ENCODE data around the gene DUSP16.
"Not testable (repeated sequence)": the region's sequence is repeated elsewhere in the genome, so short reads cannot be mapped to it uniquely, and the experiment has no call there.

The DUSP16 gene

GRCh38 chr12:12582895-12583303 lies 20.2 kb upstream of the DUSP16 start:
- no peak for DNase-seq

GRCh38 chr12:12582193-12582881 lies 19.7 kb upstream of the DUSP16 start:
- no peak for DNase-seq

- DNase-seq, result not testable (repeated sequence)
Measured at GRCh38 chr12:12580716-12581115, 18.1 kb upstream of the DUSP16 start.

GRCh38 chr12:12577786-12578185 lies 15.1 kb upstream of the DUSP16 start:
- no peak for DNase-seq

GRCh38 chr12:12572659-12573058 lies 10.0 kb upstream of the DUSP16 start:
- DNase-seq, result no peak

GRCh38 chr12:12565971-12566370 lies 3.3 kb upstream of the DUSP16 start:
- not testable (repeated sequence) for DNase-seq

- no peak for DNase-seq
Measured at GRCh38 chr12:12564911-12565310, 2.2 kb upstream of the DUSP16 start.

- DNase-seq, result no peak
Measured at GRCh38 chr12:12563290-12563928, 746 bp upstream of the DUSP16 start.

GRCh38 chr12:12562016-12562483 lies 613 bp downstream of the DUSP16 start:
- no peak for DNase-seq

GRCh38 chr12:12561371-12562015 lies 1.2 kb downstream of the DUSP16 start:
- DNase-seq, result no peak

- no peak for DNase-seq
Measured at GRCh38 chr12:12560587-12561370, 1.9 kb downstream of the DUSP16 start.

GRCh38 chr12:12559719-12560296 lies 2.9 kb downstream of the DUSP16 start:
- DNase-seq, result no peak

- no peak for DNase-seq
Measured at GRCh38 chr12:12558291-12558690, 4.4 kb downstream of the DUSP16 start.

- DNase-seq, result no peak
Measured at GRCh38 chr12:12557733-12558132, 4.9 kb downstream of the DUSP16 start.

- no peak for DNase-seq
Measured at GRCh38 chr12:12555656-12556055, 7.0 kb downstream of the DUSP16 start.

- no peak for DNase-seq
Measured at GRCh38 chr12:12553208-12553785, 9.4 kb downstream of the DUSP16 start.

- no peak for DNase-seq
Measured at GRCh38 chr12:12551115-12551514, 11.5 kb downstream of the DUSP16 start.

GRCh38 chr12:12550277-12550676 lies 12.4 kb downstream of the DUSP16 start:
- DNase-seq, result no peak

- no peak for DNase-seq
Measured at GRCh38 chr12:12549426-12549825, 13.2 kb downstream of the DUSP16 start.

- DNase-seq, result no peak
Measured at GRCh38 chr12:12548713-12549112, 13.9 kb downstream of the DUSP16 start.

- peak; percentile 45 for DNase-seq
Measured at GRCh38 chr12:12546314-12546772, 16.3 kb downstream of the DUSP16 start.

- no peak for DNase-seq
Measured at GRCh38 chr12:12543959-12544358, 18.7 kb downstream of the DUSP16 start.
